Head of caudate nucleus (tissue), 42 donors: ENCODE measurements around the gene SLC16A3.
"Not testable (repeated sequence)": the region's sequence is repeated elsewhere in the genome, so short reads cannot be mapped to it uniquely, and the experiment has no call there.

Source experiments
- DNase-seq, 42 donors: peaks; one replicate each; pipeline versions ENCODE4 v3.0.0 to v3.0.0-alpha.2; 2020 to 2021; ENCODE audit warnings: mixed read lengths in 7 of 42
- intact Hi-C: fragments of 100-400 bp; cut with DNase I; formaldehyde crosslinking; loops from one replicate; pipeline ENCODE4 v1.15.0; 2022

Gene SLC16A3

GRCh38 chr17:82228842-82229697 is at the start of gene SLC16A3:
SLC16A3 (plus strand) TSS chr17:82229042; CDS start chr17:82236009, 6,967 bp downstream.
- intact Hi-C loops = no loop called here
- peak in 6 of 42 donors; percentile 43 to 61 (median 57) for DNase-seq

DNA sequence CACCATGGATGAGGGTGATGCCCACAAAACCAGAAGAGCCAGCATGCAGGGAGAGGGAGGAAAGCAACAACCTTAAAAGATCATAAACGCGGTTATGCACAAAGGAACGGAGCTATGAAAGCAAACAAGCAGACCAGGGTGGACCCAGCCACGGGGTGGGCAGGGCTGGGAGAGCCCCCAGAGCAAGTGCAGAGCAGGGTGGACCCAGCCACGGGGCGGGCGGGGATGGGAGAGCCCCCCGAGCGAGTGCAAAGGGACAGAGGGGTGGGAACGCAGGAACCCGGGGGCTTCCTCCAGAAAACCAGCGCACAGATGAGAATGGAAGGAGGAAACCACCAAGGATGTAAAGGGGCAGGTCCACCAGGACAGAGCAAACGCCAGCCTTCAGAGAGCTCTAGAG is 49.4 kb upstream of the SLC16A3 start:
- intact Hi-C loops = no loop called here
- DNase-seq = no peak

DNA sequence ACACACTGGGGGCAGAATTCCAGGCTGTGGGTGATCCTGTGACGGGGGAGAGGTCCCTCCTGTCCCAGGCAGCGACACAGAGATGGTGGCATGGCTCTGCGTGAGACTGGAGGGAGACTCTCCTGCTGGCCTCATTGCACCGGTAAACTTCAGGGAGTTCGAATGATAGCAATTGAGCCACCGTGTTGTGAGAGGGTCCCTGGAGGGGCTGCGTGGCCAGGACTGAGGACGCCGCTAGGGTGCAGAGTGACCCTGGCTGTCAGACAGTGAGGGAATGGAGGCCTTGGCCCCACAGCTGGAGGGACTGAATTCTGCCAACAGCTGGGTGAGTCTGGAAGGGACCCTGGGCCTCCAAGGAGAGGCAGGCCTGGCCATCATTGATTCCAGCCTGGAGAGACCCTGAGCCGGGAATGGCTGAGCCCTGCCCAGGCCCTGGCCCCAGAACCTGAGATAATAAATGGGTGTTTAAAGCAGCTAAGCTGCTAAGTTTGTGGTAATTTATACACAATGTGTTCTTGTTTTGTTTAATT is 48.8 kb upstream of the SLC16A3 start:
- intact Hi-C loops = no loop called here
- DNase-seq = no peak

- DNase-seq = peak in 1 of 42 donors; percentile 23
- intact Hi-C loops = no loop called here
These were observed 47.9 kb upstream of the SLC16A3 start for GRCh38 chr17:82180776-82181528.

DNA sequence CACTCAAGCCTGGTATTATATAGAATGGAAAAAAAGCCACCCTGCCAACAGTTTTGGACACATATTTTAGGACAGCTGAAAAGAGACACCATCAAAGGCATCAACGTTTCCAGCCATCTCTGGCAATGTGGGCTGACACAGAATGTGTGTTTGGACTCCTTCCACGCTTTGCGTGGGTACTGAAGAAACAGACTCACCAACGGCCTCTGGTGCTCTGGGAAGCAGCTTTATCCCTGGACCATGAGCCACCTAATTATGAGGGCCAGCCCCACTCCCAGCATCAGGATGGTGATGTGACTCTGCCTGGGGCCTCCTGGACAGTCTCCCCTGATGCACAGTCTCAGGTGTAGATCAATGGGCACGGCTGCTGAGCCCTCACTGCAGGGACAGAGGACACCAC is 44.1 kb upstream of the SLC16A3 start:
- DNase-seq = no peak
- intact Hi-C loops = no loop called here

- no peak for DNase-seq
- intact Hi-C loops = no loop called here
These were observed 42.6 kb upstream of the SLC16A3 start for GRCh38 chr17:82186221-82186620.

DNA sequence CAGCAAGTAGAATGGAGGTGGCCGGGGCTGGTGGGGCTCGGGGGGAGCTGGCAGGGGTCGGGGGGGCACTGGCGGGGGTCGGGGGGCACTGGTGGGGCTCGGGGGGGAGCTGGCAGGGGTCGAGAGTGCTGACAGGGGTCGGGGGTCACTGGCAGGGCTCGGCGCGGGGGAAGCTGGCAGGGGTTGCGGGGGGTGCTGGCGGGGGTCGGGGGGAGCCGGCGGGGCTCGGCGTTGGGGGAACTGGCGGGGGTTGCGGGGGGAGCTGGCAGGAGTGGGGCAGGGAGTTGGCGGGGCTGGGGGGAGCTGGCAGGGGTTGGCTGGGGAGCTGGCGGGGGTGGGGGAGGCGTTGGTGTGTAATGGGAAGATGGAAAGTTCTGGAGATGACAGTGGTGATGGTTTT is 41.3 kb upstream of the SLC16A3 start:
- DNase-seq = no peak
- intact Hi-C loops = no loop called here

- DNase-seq = no peak
- intact Hi-C loops = no loop called here
These were observed 40.6 kb upstream of the SLC16A3 start for GRCh38 chr17:82188001-82188961.

GRCh38 chr17:82193050-82193449 is 35.8 kb upstream of the SLC16A3 start:
- DNase-seq, intact Hi-C loops: not testable (repeated sequence)

- intact Hi-C loops = no loop called here
- peak in 1 of 42 donors; percentile 42 for DNase-seq
These were observed 35.2 kb upstream of the SLC16A3 start for GRCh38 chr17:82193520-82194220.

GRCh38 chr17:82194765-82195164 is 34.1 kb upstream of the SLC16A3 start:
- no peak for DNase-seq
- intact Hi-C loops = no loop called here

GRCh38 chr17:82195675-82196672 is 32.9 kb upstream of the SLC16A3 start:
- intact Hi-C loops = no loop called here
- DNase-seq = no peak

- intact Hi-C loops = no loop called here
- no peak for DNase-seq
These were observed 30.8 kb upstream of the SLC16A3 start for GRCh38 chr17:82198092-82198491.

DNA sequence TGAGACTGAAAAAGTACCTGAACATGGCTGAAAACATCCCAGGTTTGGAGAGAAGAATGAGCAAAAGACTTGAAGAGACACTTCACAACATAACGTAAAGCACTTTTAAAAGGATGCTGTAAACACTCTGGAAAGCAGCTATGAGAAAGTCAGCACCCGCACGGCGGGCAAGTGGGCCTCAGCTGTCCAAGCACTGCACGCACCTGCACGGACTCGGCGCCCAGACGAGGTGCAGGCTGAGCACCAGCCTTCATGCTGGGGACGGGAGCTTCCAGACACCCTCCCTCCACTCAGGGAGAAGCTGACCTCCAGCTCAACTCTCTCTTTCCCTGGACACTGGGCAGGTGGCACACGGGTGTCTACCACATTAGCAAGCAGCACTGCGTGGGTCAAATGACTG is 29.3 kb upstream of the SLC16A3 start:
- DNase-seq = no peak
- intact Hi-C loops = no loop called here

DNA sequence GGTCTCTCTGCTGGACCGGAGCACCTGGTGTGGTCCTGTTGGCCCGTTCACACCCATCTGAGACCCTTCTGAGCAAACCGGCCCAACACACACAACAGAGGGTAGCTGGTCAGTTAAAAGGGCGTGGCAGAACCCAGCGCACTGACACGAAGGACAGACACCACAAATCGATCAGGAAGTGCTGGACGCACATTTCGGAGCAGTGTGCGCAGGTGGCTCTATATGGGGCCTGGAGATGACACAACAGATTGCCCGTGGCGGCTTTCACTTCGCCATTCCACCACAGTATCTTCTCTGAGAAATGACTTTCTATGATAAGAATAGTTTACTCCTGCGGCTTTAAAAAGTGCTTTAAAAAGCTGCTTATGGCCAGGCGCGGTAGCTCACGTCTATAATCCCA is 28.7 kb upstream of the SLC16A3 start:
- no peak for DNase-seq
- intact Hi-C loops = no loop called here

DNA sequence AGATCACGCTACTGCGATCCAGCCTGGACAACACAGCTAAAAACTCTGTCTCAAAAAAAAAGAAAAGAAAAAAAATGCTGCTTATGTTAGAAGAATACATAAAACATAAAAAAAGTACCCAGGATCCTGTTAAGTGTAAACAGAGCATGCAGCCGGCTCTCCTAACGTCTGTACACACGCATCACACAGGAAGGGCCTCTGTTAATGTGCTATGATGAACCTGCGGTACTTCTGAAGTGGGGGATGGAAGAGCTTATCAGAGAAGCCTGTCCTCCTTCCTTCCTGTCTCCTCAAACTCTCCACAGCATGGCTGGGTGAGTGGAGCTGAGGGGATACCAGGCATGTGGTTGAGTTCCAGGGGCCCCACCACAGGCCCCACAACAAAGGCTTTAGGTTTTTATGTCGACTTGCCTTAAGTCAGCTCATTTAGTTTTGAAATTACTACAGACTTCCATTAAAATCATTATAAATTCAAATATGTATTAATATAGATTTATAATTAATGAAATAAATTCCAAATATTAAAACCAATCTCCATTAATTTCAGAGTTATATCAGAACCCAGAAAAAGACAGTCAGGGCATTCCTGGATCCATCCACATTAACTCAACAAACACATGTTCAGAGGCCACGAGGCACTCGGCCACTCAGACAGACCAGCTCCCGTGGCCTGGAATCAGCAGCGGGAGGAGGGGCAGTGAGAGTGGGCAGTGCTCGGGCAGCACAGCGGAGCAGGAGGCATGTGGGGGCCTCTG is 27.9 kb upstream of the SLC16A3 start:
- intact Hi-C loops = no loop called here
- DNase-seq = no peak
